HEK293 (cell line): ENCODE measurements around the gene NXPH4.

Source experiments
- CTCF ChIA-PET: fragments of 350-600 bp; formaldehyde crosslinking; extraction: SDS; loops from one replicate; lab custom pipeline; 2021; ENCODE audit warnings: antibody characterized with exemption; lab: Yijun Ruan, JAX
- POLR2A ChIA-PET: fragments of 300-600 bp; formaldehyde crosslinking; extraction: SDS; loops from one replicate; lab custom pipeline; 2020; ENCODE audit warnings: antibody characterized with exemption, inconsistent platforms; lab: Yijun Ruan, JAX
- H3K27ac ChIP-seq: fragments of 200-500 bp; sonication (Bioruptor generic); 2 replicates; pipeline ENCODE4 v1.5.1; 2014; ENCODE audit warnings: low read depth, low read length, control low read depth, inconsistent platforms; ENCODE audit errors: extremely low read depth
- H3K36me3 ChIP-seq, 2 experiments: fragments of 200-500 bp in 1 of 2; sonication (Bioruptor generic) in 1 of 2; 1 replicate in 1 of 2; 2 replicates in 1 of 2; pipeline ENCODE4 v1.5.1; 2014 to 2017; ENCODE audit warnings: inconsistent platforms in 2 of 2, low read length in 2 of 2; ENCODE audit not compliant: control insufficient read depth in 2 of 2, insufficient read depth in 1 of 2
- H3K4me1 ChIP-seq: fragments of 200-500 bp; sonication (Bioruptor generic); 2 replicates; pipeline ENCODE4 v1.5.1; 2014; ENCODE audit warnings: mild to moderate bottlenecking, low read length, inconsistent platforms; ENCODE audit not compliant: control insufficient read depth, insufficient read depth
- H3K4me3 ChIP-seq: 2 replicates; pipeline ENCODE4 v1.5.1; 2011; ENCODE audit warnings: low read depth, mild to moderate bottlenecking, control low read depth, low read length, moderate library complexity
- H3K9me3 ChIP-seq: fragments of 200-500 bp; sonication (Bioruptor generic); 2 replicates; pipeline ENCODE4 v1.5.1; 2014; ENCODE audit warnings: low read depth, low read length, inconsistent platforms; ENCODE audit not compliant: control insufficient read depth, insufficient read depth
- GLI2 ChIP-seq: fragments of 450-650 bp; formaldehyde crosslinking; IDR thresholded peaks from 2 replicates; pipeline ENCODE4; 2017; ENCODE audit warnings: missing biosample characterization, missing genetic modification characterization, low read depth, borderline replicate concordance
- GLIS1 ChIP-seq: fragments of 450-650 bp; formaldehyde crosslinking; IDR thresholded peaks from 2 replicates; pipeline ENCODE4 v1.5.1; 2016; ENCODE audit warnings: missing biosample characterization, missing genetic modification characterization
- KLF8 ChIP-seq: fragments of 450-650 bp; formaldehyde crosslinking; IDR thresholded peaks from 2 replicates; pipeline ENCODE4 v1.5.1; 2016; ENCODE audit warnings: missing biosample characterization, missing genetic modification characterization
- OVOL3 ChIP-seq: fragments of 450-650 bp; formaldehyde crosslinking; IDR thresholded peaks from 2 replicates; pipeline ENCODE4 v1.5.1; 2016; ENCODE audit warnings: missing biosample characterization, missing genetic modification characterization
- ZBTB48 ChIP-seq: fragments of 450-650 bp; formaldehyde crosslinking; IDR thresholded peaks from 2 replicates; pipeline ENCODE4 v1.5.1; 2016; ENCODE audit warnings: missing biosample characterization, missing genetic modification characterization
- ZNF169 ChIP-seq: fragments of 450-650 bp; formaldehyde crosslinking; IDR thresholded peaks from 2 replicates; pipeline ENCODE4 v1.5.1; 2016; ENCODE audit warnings: missing biosample characterization, missing genetic modification characterization
- ZNF266 ChIP-seq: fragments of 450-650 bp; formaldehyde crosslinking; IDR thresholded peaks from 2 replicates; pipeline ENCODE4 v1.5.1; 2016; ENCODE audit warnings: missing biosample characterization, missing genetic modification characterization, low read depth
- ZNF37A ChIP-seq: fragments of 450-650 bp; IDR thresholded peaks from 2 replicates; pipeline ENCODE4 v1.5.1; 2018; ENCODE audit warnings: missing biosample characterization, missing genetic modification characterization
- ZNF530 ChIP-seq: fragments of 450-650 bp; formaldehyde crosslinking; IDR thresholded peaks from 2 replicates; pipeline ENCODE4 v1.5.1; 2016; ENCODE audit warnings: low read depth, missing biosample characterization, missing genetic modification characterization
- TF ChIP-seq, protein P1 (sequence below): fragments of 450-650 bp; formaldehyde crosslinking; IDR thresholded peaks from 2 replicates; pipeline ENCODE4 v1.5.1; 2017; ENCODE audit warnings: missing biosample characterization, missing genetic modification characterization
- TF ChIP-seq, protein P2 (sequence below): fragments of 450-650 bp; formaldehyde crosslinking; IDR thresholded peaks from 2 replicates; pipeline ENCODE4 v1.5.1; 2016; ENCODE audit warnings: missing biosample characterization, missing genetic modification characterization
- TF ChIP-seq, protein P3 (sequence below): IDR thresholded peaks from 2 replicates; pipeline ENCODE4 v1.6.1; 2011; ENCODE audit warnings: mild to moderate bottlenecking, low read depth, low read length, borderline replicate concordance
- TF ChIP-seq, protein P4 (sequence below): fragments of 450-650 bp; formaldehyde crosslinking; IDR thresholded peaks from 2 replicates; pipeline ENCODE4 v1.5.1; 2016; ENCODE audit warnings: missing biosample characterization, missing genetic modification characterization, borderline replicate concordance

The NXPH4 gene

DNA sequence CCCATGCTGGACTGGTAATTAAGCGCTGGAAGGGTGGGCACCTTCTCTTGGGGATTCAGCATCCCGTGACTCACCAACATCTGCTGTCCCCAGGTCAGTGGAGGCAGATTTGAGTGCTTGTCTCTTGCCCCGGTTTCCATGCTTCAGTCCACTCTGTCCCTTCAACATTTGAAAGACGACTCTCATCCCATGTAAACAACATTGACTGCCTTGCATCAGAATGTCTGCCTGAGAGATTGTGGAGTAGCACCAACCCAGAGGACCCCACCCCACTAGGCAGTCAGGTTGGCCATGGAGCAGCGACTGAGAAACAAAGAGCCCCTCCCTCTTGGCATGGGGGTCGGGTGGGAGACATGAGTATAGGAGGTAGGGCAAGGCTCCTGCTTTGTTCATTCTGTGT lies 39.3 kb downstream of the NXPH4 start (continued):
- TF ChIP-seq ZNF169 (tag by site-specific recombination) = no peak
- TF ChIP-seq, protein P1, sequence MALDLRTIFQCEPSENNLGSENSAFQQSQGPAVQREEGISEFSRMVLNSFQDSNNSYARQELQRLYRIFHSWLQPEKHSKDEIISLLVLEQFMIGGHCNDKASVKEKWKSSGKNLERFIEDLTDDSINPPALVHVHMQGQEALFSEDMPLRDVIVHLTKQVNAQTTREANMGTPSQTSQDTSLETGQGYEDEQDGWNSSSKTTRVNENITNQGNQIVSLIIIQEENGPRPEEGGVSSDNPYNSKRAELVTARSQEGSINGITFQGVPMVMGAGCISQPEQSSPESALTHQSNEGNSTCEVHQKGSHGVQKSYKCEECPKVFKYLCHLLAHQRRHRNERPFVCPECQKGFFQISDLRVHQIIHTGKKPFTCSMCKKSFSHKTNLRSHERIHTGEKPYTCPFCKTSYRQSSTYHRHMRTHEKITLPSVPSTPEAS (tag by site-specific recombination) = no peak
- no peak for TF ChIP-seq KLF8 (tag by site-specific recombination)
- TF ChIP-seq, protein P2, sequence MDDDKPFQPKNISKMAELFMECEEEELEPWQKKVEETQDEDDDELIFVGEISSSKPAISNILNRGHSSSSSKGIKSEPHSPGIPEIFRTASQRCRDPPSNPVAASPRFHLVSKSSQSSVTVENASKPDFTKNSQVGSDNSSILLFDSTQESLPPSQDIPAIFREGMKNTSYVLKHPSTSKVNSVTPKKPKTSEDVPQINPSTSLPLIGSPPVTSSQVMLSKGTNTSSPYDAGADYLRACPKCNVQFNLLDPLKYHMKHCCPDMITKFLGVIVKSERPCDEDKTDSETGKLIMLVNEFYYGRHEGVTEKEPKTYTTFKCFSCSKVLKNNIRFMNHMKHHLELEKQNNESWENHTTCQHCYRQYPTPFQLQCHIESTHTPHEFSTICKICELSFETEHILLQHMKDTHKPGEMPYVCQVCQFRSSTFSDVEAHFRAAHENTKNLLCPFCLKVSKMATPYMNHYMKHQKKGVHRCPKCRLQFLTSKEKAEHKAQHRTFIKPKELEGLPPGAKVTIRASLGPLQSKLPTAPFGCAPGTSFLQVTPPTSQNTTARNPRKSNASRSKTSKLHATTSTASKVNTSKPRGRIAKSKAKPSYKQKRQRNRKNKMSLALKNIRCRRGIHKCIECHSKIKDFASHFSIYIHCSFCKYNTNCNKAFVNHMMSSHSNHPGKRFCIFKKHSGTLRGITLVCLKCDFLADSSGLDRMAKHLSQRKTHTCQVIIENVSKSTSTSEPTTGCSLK (tag by site-specific recombination) = no peak
- no peak for TF ChIP-seq GLI2 (tag by site-specific recombination)
- TF ChIP-seq, protein P3, sequence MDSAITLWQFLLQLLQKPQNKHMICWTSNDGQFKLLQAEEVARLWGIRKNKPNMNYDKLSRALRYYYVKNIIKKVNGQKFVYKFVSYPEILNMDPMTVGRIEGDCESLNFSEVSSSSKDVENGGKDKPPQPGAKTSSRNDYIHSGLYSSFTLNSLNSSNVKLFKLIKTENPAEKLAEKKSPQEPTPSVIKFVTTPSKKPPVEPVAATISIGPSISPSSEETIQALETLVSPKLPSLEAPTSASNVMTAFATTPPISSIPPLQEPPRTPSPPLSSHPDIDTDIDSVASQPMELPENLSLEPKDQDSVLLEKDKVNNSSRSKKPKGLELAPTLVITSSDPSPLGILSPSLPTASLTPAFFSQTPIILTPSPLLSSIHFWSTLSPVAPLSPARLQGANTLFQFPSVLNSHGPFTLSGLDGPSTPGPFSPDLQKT = no peak
- TF ChIP-seq, all 188 proteins: peak for 0

DNA sequence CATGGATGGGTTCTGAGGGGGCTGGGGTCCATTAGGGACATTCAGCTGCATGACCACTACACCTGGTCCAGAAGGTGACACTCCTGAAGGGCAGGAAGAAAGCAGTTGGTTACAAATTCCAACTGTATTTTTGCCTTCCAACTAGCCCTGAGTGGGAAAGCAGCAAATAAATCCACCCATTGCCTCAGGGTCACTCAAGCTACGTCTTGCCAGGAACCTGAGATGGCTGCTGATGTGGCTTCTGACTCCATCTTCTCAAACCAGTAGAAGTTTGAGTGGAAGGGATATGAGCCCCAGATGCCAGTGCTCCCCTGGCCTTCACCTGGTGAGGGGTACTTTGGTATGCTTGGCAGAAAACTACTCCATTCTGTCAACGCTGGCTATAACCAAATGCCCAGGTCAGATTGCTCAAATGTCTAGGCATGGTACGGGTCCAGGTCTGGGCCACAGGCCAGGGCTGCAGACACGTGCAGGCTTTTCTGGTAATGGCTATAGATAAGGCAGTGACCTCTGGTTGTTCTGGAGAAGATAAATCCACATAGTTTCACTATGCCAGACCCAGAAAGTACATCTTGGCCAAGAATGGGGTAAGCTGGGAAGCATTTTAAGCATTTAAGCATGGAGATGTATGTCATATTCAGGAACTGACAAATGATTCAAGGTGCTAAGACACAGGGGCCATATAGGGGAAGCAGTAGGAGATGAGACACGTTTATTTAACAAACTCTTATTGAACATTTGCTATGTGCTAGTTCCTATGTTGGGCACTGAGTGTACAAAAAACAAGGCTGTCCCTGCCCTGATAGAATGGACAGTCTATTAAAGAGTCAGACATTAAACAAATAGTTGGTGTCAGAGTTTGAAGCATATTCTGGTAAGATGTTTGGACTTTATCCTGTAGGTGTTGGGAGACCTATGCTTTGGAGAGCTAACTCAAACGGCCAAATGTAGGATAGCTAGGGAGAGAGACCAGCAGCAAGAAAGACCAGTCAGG lies 42.7 kb downstream of the NXPH4 start:
- H3K4me1 ChIP-seq = peaks cover 13% of the 10 kb centered on the region; the same call in 1 of the 2 replicates
- no peak overlapping the region for H3K27ac ChIP-seq
- H3K9me3 ChIP-seq = no peaks in the 10 kb centered on the region
- peaks cover 7 to 69% of the 10 kb centered on the region in 2 experiments for H3K36me3 ChIP-seq
- no peak overlapping the region for H3K4me3 ChIP-seq
- CTCF ChIA-PET = interaction anchor here (1.2 to 8.8 kb wide), 4 partner anchors 15 to 199 kb away, joined by 5 to 151 read pairs (median 6); partner anchors contain the start of gene INHBE
- no peak for TF ChIP-seq ZNF37A (tag by site-specific recombination)
- TF ChIP-seq, protein P4, sequence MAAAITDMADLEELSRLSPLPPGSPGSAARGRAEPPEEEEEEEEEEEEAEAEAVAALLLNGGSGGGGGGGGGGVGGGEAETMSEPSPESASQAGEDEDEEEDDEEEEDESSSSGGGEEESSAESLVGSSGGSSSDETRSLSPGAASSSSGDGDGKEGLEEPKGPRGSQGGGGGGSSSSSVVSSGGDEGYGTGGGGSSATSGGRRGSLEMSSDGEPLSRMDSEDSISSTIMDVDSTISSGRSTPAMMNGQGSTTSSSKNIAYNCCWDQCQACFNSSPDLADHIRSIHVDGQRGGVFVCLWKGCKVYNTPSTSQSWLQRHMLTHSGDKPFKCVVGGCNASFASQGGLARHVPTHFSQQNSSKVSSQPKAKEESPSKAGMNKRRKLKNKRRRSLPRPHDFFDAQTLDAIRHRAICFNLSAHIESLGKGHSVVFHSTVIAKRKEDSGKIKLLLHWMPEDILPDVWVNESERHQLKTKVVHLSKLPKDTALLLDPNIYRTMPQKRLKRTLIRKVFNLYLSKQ (tag by site-specific recombination) = no peak
- POLR2A ChIA-PET = interaction anchor here (1.1 kb wide), 1 partner anchor 193 kb away, joined by 4 read pairs; no protein-coding TSS in a partner anchor

DNA sequence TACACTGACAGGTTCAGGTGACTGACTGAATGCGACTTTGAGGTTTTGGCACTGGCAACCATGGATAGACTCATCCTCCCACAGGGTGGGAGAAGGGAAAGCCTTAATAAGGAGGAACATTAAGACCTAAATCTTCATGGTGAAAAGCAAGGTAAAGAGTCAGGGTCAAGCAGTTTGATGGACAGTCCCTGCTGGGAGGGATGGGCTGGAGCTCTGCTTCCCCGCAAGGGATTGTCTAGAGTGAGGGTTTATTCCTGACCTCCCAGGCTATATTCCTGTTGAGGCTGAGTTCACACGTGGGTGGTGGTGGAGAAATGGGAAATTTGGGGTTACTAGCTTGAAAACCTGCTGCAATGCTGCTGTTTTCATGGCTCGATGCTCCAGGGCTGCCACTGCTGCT lies 43.8 kb downstream of the NXPH4 start:
- H3K9me3 ChIP-seq = no peaks in the 10 kb centered on the region
- POLR2A ChIA-PET = interaction anchor here (1.1 kb wide), 1 partner anchor 192 kb away, joined by 4 read pairs; no protein-coding TSS in a partner anchor
- H3K4me1 ChIP-seq = peaks cover 13% of the 10 kb centered on the region; the same call in 1 of the 2 replicates
- H3K36me3 ChIP-seq = peaks cover 7 to 68% of the 10 kb centered on the region in 2 experiments
- CTCF ChIA-PET = interaction anchor here (0.7 to 8.8 kb wide), 6 partner anchors 9 to 198 kb away, joined by 3 to 151 read pairs (median 5); partner anchors contain the start of genes INHBE and STAC3
- H3K27ac ChIP-seq = no peak overlapping the region
- TF ChIP-seq GLIS1 (tag by site-specific recombination) (no peak), ZBTB48 (tag by site-specific recombination) (no peak), OVOL3 (tag by site-specific recombination) (no peak), ZNF530 (tag by site-specific recombination) (no peak), ZNF266 (tag by site-specific recombination) (no peak)
- TF ChIP-seq, protein P3 = no peak
- no peak overlapping the region for H3K4me3 ChIP-seq
